ENCODE data around the gene TFAP2D. TPM values are rescaled to one million over a fixed set of nuclear protein-coding genes. Genes with fewer than 3 reads are reported as not detected.

TFAP2D gene
- total RNA-seq, 1 donor from 2014 or later: 0.47 TPM

DNA sequence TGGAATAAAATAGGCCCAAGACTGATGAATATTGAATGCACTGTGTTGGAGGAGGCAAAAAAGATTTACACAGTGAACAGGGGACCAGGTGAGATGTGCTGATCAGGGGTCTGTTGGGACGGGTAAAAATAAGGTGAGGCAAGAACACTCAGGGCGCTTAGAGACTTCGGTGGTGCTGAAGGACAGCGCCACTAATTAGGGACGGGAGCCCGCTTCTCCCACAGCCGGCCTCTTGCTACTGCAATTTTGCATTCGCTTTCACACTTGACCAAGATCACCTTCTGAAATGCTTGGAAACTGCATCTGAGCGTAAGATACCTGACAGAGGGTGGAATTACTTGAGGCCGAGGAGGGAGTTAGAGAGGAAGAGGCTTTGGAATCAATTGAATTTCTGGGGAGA, 7.3 kb downstream of the TFAP2D start:
- DNase-seq: no peak

DNA sequence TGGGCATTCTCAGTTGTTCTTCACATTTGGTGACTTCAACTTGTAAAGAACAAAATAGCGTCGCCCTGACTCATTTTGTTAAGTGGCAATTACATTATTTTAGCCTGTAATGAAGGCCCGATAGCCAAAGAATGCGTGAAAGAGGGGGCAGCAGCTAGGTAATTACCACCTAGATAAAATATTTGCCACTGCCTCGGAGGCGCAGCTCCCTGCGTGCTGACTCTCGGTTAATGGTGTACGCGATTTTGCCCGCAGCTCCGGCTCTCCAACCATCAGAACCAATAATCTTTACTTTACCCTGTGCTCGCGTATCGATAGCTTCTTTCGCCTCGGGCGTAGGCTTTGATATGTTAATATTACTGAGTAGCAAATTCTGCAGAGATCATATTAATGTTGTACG, 8.7 kb downstream of the TFAP2D start:
- no peak for DNase-seq

DNA sequence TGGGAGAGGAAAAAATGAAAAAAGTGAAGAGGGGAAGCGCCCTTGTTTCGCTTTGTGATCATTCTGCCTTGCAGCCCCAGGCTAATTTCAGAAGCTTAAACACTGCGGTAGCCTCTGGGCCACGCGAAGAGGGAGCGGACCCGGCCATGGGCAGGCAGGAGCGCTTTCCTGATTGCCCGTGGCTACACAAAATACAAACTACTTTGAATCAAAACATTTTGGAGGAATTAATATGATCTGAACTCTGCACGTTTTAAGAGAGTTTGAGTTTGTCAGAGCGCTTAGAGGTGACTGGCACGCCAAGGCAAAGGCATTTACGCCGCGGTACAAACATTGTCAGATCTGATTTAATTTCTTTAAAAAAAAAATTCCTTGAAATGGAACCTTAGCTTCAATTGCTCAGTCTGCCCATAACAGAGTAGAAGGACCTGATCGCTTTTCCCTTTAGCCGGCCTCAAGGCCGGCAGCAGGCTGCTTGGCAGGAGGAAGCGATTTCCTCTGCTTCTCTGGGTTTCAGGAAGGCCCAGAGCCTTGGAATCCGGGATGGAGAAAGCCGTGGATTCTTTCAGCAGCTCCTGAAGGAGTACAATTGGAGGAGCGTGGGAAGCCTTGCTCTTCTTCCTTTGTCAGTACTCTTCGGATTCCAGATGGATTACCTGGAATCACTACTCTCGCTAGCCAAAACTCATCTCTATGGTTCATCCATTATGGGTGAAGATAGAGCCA, 9.7 kb downstream of the TFAP2D start:
- no peak for DNase-seq

DNA sequence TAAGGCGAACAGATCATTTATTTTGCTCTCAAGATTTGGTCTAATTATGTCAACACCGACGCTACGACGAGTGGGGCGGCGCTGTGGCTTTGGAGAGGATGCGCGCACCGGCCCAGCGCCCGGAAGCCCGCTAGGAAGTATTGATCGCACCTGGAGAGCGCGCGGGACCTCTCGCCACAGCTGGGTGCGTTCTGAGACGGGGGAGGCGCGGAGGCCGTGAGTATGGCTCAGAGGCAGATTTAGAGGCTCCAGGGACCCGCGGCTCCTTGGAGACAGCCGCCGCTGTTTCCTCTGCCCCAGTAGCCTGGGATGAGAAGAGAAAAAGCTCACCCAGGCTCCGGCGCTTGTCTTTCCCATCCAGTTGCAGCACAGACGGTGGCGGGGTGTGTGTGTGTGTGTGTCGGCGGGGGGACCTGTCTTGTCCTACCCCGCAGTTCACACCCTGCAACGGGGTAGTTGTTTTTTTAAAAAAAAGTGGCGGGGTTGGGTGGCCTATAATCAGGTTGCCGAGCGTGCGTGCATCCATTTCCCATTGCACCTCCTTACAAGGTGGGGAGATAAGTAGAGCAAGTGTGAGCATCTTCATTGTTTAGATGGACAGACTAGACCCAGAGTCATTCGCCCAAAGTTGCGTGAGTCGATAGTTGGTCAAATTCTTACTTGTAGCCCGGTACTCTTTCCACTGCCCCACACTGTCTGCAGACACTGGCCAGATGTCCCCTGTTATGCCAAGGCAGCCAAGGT, 11.2 kb downstream of the TFAP2D start:
- no peak for DNase-seq

DNA sequence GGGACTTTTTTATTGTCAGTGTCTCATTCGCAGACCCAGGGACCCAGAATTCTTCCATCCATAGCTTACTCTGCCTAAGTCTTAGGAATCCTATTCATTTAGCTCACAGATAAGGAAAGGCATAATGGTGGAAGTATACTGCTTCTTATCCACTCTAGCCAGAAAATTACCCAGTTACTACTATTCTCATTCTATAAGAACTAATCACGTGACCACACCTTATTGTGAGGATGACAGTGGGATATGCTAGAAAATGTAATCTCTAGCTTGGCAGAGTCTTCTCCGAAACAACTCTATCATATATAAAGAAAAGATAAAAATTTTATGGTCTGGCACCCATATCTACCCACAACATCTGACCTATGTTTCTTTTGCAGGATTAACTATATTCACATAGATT, 21.2 kb downstream of the TFAP2D start:
- no peak for DNase-seq

DNA sequence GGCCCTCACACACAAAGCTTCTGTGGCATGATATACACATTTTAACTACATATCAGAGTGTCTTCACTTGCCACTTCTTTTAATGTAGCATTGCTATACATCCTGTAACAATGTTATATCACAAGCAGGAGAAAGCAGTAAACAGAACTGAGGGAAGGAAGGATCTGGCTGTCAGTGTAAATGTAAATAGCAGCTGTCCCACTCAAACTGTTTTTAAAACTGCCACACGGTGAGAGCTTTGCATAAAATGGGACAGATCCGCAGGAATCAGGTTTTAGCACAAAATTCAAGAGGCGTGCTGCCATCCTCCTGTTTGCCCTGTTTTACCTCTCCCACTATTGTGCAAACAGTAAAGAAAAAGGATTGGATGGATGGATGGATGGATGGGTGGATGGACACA, 28.8 kb downstream of the TFAP2D start:
- no peak for DNase-seq

DNA sequence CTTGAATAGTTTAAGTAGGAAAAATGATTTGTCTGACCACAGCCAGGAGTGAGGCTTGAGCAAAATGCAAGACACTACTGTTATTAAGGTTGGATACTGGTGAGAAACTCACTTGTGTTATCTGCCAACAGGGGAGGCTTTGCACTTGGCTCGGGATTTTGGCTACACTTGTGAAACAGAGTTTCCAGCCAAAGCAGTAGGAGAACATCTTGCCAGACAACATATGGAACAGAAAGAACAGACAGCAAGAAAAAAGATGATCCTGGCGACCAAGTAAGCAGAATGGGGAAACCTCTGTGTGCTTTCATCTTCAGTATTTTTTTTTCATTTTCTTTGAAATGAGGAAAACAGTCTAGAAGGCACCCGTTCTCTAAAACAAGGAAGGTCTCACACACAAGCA, 31.6 kb downstream of the TFAP2D start:
- no peak for DNase-seq

DNA sequence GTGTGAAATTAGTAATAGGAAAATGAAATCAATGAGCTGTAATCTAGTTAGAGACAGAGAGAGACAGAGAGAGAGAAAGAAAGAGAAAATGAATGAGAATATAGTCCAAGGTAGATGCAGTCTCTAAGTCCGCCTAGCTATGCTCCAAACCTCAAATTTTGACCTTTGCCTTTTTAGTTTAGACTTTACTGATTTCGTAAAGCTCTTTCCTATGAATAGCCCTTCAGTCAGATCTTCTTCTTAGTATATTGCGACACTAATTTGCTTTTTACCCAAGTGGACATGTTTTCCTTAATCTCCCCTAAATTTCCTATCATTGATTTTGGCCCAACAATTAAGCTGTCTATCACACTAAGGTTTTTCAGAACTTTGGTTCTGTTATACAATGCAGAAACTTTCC, 49.5 kb downstream of the TFAP2D start:
- DNase-seq: no peak

DNA sequence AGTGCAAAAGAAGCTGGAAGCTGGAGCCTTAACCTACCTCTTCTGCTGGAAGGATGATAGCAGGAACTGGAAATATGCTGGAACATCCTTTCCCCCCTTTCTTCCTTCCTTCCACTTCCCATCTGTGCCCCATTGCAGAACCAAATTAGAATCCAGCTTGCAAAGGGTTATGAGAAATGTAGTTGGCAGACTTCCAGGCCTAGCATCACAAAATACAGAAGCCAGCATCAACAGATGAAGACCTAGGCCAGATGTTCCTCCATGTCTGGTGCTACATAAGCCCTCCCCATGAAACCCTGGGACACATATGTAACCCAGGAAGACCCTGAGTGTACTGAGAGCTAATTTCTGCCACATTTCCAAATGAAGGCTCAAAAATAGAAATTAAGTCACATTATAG, 65.4 kb downstream of the TFAP2D start:
- no peak for DNase-seq

DNA sequence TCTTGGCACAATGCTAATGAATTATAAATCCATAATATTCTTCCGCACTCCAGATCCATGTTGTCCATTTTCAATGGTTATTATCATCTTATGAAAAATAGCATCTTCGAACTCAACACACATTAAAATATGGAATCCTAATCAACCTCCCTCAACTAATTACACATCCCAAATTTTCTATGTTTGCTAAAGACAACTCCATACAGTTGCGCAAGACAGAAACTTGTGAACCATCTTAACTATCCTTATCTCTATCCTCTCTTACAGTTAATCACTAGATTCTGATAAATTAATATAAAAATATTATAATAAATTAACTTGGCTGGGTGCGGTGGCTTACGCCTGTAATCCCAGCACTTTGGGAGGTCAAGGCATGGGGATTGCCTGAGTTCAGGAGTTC, 67.1 kb downstream of the TFAP2D start:
- DNase-seq: no peak

DNA sequence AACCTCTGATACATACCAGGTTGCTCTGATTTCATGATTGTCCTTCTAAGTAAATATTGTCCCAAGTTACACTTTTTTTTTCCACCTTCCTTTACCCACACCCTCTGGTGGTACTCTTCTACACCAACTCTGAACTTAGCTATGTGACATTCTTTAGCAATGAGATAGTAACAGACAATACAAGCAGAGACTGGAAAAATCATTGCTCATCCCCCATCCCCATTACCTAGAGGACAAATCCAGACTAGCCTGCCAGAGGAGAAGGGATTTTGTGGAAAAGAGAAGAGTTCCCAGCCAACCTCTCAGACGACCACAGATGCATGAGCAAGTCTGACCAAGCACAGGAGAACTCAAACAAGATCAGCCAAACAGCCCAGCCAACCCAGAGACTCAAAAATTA, 72.6 kb downstream of the TFAP2D start:
- DNase-seq: no peak

DNA sequence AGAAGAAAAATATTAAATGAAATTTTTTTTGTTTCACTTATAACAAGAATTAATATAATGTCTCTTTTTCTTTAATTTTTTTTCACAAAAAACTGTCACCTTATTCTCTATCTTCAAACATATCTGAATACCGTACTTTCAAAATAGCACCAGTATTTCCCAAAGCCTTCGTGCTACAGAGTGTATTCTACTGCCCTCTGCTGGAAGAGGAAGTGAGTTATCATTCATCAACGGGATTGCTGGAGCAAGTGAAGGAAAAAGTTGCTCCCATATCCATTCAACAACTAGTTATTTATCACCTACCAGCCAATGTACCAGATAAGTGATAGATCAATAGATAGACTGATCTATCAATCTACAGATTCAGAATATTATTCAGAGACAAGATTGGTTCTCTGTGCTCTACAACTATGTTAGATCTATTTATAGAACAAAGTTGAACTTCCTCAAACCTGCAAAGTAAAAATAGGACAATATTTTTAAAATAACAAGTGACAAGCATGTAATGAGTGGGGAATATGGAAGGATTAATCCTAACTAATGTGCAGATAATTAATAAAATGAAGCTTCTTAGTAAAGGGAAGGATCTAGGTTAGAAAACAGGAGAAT, 78.7 kb downstream of the TFAP2D start:
- DNase-seq: no peak

DNA sequence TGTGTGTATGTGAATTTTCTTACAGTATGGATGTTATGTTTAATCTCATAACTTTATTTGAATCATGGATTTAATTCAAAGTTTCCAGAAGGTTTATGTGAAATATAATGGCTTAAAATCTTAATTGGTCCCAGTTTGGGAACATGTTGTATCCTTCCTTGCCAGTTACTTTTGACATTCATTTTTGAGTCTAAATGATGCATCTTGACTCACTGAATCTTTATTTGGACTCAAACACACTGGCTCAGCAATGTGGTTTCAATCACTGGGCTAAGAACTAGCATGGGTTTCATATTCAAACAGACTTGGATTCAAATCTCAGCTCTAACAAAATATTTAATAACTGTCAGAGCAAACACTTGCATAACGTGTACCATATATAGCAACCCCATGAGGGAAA, 79.4 kb downstream of the TFAP2D start:
- no peak for DNase-seq

DNA sequence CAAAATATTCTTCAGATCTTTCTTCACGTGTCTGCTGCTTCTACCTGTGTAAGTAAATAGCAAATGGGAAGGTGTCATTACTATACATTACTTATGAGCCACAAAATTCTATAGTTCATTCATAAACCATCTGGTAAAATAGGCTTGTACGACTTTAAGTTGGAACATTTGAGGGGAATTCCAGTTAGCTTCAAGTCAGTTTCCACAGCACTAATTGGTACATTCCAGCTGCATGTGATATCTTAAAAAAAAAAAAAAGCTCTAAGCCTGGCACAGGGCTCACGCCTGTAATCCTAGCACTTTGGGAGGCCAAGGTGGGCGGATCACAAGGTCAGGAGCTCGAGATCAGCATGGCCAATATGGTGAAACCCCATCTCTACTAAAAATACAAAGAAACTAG, 82.2 kb downstream of the TFAP2D start:
- DNase-seq: no peak

DNA sequence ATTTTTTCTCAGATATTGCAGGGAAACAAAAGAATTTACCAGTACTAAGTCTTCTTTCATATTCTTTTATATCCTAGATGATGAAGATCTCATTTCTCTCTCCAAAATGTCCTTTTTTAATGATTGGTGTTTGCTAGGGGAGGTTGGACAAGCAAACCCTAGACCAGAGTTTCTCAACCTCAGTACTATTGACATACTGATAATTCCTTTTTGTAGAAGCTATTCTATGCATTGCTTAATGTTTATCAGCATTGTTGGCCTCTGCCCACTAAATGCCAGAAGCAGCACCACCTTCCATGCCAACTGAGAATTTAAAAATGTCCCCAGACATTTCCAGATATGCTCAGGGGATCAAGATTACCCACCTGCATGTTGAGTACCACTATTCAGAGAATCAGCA, 91.0 kb downstream of the TFAP2D start:
- DNase-seq: no peak

DNA sequence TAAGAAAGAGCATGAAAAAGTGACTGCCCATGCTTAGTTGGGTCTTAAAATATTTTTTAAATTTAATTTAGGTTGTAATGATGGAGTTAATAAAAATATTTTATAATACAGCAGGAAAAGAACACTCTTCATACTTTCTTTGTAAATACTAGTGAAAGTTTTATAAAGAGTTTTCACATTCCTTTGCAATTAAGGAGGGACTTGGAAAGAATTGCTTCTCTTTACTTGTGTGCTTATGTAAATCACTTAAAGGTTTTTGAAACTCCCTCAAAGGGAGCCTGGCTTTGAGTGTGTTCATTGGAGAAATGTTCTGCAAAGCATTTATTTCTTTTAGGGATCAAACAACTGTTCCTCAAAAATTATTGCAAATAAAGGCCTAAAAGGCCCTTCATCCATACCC, 93.7 kb downstream of the TFAP2D start:
- no peak for DNase-seq

DNA sequence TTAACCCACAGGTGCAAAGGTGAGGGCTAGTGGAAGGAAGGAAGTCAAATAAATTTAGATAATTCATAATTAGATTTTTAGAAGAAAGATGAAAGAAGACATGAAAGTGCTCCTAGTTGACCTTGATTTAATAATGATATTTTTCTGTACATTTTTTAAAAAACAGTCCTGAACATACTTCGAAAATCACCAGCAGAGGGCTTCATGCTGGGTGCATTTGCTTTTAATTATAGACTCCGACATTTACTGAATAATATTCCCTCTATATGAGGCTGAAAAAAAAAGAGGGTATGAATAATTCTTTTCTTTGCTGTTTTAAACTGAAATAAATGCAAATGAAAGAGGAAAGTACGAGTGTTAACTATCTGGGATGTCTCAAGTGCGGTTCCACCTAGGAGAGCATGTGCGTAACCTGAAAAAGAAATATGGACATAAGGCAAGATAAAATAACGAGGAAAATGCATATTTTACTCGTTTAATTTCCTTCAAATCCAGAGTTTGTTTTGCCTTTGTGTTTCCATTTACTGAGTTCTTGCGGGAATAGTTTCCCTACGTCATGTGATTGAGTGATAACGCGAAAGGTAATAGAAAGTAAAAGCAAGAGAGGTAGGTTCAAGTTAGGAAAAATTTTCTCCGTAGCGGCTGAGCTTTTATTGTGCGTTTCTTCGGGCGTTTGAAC, 102.2 kb downstream of the TFAP2D start:
- DNase-seq: no peak

DNA sequence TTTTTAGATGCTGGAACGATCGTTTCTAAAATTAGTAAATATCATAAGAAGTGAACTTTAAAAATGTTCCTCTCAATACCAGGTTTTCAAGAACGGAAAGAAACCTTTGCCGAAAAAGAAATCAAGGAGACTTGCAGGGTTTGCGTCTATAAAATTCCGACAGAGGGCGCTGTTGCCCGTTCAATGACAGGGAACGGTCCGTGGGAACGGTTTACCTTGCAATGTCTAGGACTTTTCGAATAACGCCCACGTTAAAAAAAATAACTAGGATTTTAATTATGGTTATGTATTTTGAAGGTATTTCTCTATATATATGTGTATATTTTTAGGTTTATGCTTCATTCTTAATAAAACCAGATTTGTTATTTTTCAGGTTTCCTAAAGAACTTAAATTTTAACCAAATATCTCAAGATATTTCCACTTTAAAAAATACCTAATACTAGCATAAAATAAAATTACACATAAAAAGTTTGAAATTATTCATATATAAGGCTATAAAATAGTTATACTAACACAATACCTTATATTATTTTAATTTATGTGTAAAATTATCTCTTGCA, 102.9 kb downstream of the TFAP2D start:
- peak; percentile 32 for DNase-seq

DNA sequence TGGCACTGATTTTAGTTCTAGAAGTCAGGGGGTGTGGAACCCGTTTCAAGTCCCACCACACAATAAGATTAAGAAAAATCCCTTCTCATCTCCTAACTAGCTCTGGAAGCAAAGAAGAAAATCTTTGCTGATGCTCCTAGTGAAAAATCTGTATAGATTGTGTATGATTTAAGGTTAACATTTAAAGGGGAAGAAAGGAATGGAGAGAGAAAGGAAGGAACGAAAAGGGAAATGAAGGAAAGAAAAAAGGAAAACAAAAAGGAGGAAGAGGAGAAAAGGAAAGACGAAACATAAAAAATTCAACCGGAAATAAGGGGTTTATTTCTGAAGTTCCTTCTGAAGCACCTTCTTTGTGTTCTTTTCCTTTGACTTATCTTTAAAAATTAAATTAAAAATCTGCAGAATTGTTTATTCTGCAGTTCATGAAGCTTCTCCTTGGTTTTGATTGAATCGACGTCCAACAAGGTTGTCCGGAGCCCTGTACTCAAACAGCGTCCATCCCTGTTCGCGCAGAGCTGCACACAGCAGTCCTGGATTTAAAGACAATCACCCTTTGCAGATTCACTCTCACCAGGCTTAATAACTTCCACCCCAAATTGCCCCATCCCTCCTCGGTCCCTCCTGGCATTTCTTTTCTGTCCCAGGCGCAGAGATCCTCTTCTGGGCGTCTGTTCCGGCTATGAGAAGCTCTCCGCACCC, 103.8 kb downstream of the TFAP2D start:
- no peak for DNase-seq

DNA sequence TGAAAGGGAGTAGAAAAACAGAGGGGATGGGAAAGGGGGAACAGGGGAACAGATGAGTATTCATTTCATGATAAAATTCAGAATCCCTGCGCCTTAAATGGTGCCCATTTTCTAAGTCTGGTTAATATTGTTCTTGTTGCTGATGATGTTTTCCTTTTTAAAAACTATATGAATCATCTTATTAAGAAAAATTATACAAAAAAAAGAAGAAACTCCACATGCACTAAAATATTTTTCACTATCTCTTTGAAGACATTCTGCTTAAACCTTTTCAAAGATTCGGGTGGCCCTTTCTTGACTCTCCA, 104.3 kb downstream of the TFAP2D start:
- no peak for DNase-seq

DNA sequence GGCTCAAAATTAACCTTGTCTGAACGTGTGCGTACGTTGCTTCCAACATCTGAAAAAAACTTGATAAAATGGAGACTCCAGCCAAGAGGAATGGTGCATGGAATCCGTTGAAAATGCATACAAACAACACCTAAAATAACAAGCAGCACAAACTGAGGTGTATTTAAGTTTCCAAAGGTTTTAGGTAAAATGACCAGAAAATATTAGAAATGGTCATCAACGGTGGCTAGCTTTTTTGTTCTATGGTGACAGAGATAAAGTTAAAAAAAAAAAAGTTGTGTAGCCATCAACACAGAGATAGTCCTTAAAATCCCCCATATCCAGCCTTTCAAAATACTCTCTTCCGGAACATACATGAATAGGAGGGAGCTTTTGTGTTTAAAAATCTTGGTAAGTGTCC, 104.7 kb downstream of the TFAP2D start:
- no peak for DNase-seq

DNA sequence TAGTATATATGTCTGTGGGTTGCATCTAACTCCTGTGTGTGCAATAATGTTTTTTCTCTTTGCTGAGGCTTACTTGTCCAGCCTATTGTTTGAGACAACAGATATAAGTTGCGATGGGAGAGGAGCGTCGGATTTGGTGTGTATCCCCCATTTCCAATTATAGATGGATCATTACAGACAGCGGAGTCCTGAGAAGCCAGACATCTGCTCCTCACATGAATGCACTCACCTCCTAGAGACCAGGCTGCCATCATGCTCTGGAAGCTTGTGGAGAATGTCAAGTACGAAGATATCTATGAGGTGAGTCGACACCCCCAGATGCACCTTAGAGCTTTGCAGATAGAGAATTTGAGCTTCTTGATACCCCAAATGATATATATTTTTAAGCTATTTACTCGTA, 105.3 kb downstream of the TFAP2D start, which contains the start of gene TFAP2B:
TFAP2B (plus strand) TSS at position 199 of the 400 bp plus-strand sequence; CDS start at position 220, 21 bp downstream.
- DNase-seq: no peak
